ENCODE results near the gene CD2.

DNA sequence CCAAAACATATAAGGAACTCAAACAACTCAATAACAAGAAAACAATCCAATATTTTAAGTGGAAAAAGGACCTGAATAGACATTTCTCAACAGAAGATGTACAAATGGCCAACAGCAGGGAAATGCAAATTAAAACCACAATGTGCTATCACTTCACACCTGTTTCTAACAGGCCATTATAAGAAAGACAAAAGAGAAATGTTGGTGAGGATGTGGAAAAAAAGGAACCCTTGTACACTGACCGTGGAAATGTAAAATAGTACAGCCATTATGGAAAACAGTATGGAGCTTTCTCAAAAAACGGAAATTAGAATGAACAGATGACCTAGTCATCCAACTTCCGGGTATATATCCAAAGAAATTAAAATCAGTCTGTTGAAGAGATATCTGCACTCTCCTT, 37.8 kb upstream of the CD2 start:
- TF ChIP-seq, protein P1, sequence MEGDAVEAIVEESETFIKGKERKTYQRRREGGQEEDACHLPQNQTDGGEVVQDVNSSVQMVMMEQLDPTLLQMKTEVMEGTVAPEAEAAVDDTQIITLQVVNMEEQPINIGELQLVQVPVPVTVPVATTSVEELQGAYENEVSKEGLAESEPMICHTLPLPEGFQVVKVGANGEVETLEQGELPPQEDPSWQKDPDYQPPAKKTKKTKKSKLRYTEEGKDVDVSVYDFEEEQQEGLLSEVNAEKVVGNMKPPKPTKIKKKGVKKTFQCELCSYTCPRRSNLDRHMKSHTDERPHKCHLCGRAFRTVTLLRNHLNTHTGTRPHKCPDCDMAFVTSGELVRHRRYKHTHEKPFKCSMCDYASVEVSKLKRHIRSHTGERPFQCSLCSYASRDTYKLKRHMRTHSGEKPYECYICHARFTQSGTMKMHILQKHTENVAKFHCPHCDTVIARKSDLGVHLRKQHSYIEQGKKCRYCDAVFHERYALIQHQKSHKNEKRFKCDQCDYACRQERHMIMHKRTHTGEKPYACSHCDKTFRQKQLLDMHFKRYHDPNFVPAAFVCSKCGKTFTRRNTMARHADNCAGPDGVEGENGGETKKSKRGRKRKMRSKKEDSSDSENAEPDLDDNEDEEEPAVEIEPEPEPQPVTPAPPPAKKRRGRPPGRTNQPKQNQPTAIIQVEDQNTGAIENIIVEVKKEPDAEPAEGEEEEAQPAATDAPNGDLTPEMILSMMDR (IDR thresholded peaks at IDR 0.05; ENCODE audit: low read length), result no peak
- TF ChIP-seq EZH2 (optimal IDR thresholded peaks at IDR 0.05; ENCODE audit: low read depth, low read length) (no peak), EZH2phosphoT487 (IDR thresholded peaks at IDR 0.05; ENCODE audit: low read length) (no peak)
